Hematopoietic multipotent progenitor cell treated with erythropoietin and hydrocortisone succinate and interleukin-3 and kit ligand, for 15 days (in vitro differentiated cells): ENCODE measurements around the gene SCAF11.
A peak's percentile ranks its signal among the peaks of the same experiment; 100 is the strongest.

Experiments
- DNase-seq: peaks from one replicate; pipeline ENCODE4 v3.0.0-alpha.2; 2015; ENCODE audit warnings: low spot score

The SCAF11 gene

GRCh38 chr12:45915405-45915804 is 75.0 kb downstream of the SCAF11 start:
- no peak for DNase-seq

- no peak for DNase-seq
These were observed 76.3 kb downstream of the SCAF11 start for GRCh38 chr12:45914090-45914489.

- no peak for DNase-seq
These were observed 76.7 kb downstream of the SCAF11 start for GRCh38 chr12:45913631-45914030.

GRCh38 chr12:45912774-45913173 is 77.6 kb downstream of the SCAF11 start:
- DNase-seq, result peak; percentile 9

GRCh38 chr12:45909041-45909713 is 81.2 kb downstream of the SCAF11 start:
- no peak for DNase-seq

- DNase-seq, result no peak
These were observed 82.4 kb downstream of the SCAF11 start for GRCh38 chr12:45907955-45908354.

GRCh38 chr12:45898094-45898493 is 92.3 kb downstream of the SCAF11 start:
- DNase-seq, result no peak

GRCh38 chr12:45895961-45896360 is 94.4 kb downstream of the SCAF11 start:
- no peak for DNase-seq

- no peak for DNase-seq
These were observed 97.1 kb downstream of the SCAF11 start for GRCh38 chr12:45893240-45893639.

- no peak for DNase-seq
These were observed 100.1 kb downstream of the SCAF11 start for GRCh38 chr12:45890276-45890675.

- no peak for DNase-seq
These were observed 102.8 kb downstream of the SCAF11 start for GRCh38 chr12:45887544-45887943.

- DNase-seq, result no peak
These were observed 103.7 kb downstream of the SCAF11 start for GRCh38 chr12:45886685-45887084.

GRCh38 chr12:45883187-45883586 is 107.2 kb downstream of the SCAF11 start:
- DNase-seq, result no peak

- DNase-seq, result no peak
These were observed 109.8 kb downstream of the SCAF11 start for GRCh38 chr12:45880533-45880932.

GRCh38 chr12:45879363-45879895 is 110.9 kb downstream of the SCAF11 start:
- DNase-seq, result no peak

GRCh38 chr12:45878630-45879255 is 111.6 kb downstream of the SCAF11 start:
- no peak for DNase-seq

GRCh38 chr12:45877069-45877468 is 113.3 kb downstream of the SCAF11 start:
- no peak for DNase-seq

- DNase-seq, result no peak
These were observed 117.9 kb downstream of the SCAF11 start for GRCh38 chr12:45872446-45872845.
